Adipocyte (in vitro differentiated cells): Measurements from ENCODE around the gene DBP.
"Not testable (repeated sequence)": the region's sequence is repeated elsewhere in the genome, so short reads cannot be mapped to it uniquely, and the experiment has no call there.

Experiments
- DNase-seq: peaks from one replicate; pipeline ENCODE4 v3.0.0-alpha.2; 2015; ENCODE audit warnings: low read depth
- H3K27me3 ChIP-seq: replicated peaks from 2 replicates; pipeline ENCODE4 v1.7.0; 2013; ENCODE audit warnings: mild to moderate bottlenecking, low read length, moderate library complexity; ENCODE audit not compliant: control insufficient read depth, insufficient read depth
- H3K36me3 ChIP-seq: 2 replicates; pipeline ENCODE4 v1.7.0; 2013; ENCODE audit warnings: low read length, mild to moderate bottlenecking, moderate library complexity; ENCODE audit not compliant: control insufficient read depth, insufficient read depth, severe bottlenecking
- H3K4me1 ChIP-seq: 2 replicates; pipeline ENCODE4 v1.7.0; 2013; ENCODE audit warnings: mild to moderate bottlenecking, low read length, moderate library complexity; ENCODE audit not compliant: control insufficient read depth, insufficient read depth
- H3K4me3 ChIP-seq: 2 replicates; pipeline ENCODE4 v1.7.0; 2013; ENCODE audit warnings: mild to moderate bottlenecking, low read length, moderate library complexity
- H3K9ac ChIP-seq: 2 replicates; pipeline ENCODE4 v1.7.0; 2013; ENCODE audit warnings: mild to moderate bottlenecking, low read length, moderate library complexity
- H3K9me3 ChIP-seq: 2 replicates; pipeline ENCODE4 v1.7.0; 2013; ENCODE audit warnings: mild to moderate bottlenecking, low read length, moderate library complexity; ENCODE audit not compliant: control insufficient read depth

Gene DBP

DNA sequence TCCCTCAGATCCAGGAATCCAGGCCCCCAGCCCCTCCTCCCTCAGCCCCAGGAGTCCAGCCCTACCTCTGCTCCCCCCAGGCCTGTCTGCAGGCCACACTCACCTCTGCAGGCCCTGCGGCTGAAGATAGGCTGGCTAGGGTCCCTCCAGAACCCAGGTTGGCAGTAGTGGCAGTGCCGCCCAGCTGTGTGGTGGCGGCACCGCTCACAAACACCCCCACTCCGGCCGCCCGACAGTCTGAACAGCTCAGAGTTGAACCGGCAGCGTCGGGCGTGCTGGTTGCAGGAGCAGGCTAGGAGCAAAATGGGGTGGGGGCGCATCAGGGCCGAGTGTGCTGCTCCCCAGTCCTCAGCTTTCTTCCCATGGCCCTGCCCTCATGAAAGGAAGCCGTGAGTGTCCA is 27.3 kb upstream of the DBP start:
- no peaks in the 10 kb centered on the region for H3K4me1 ChIP-seq
- no peaks in the 10 kb centered on the region for H3K27me3 ChIP-seq
- H3K4me3 ChIP-seq = no peak overlapping the region
- DNase-seq = no peak
- no peaks in the 10 kb centered on the region for H3K36me3 ChIP-seq
- H3K9me3 ChIP-seq = no peaks in the 10 kb centered on the region
- H3K9ac ChIP-seq = no peak overlapping the region

DNA sequence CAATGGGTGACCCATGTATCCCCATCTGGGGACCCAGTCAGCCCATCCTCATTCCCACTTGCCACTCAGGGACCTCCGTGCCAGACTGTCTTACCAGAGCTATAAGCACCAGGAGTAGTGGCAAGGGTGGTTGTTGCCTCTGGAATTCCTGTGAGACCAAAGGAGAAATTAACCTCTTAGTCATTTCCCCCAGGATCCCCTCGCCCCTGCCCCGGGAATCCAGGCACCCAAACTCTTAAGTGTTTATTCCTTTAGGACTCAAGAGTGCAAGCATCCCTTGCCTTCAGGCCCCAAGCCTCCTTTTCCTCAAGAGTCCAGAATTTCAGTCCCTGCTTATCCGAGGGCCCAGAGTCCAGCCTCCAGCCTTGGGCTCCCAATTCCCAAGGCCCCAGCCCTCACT is 26.5 kb upstream of the DBP start:
- Histone ChIP-seq H3K4me1 (no peaks in the 10 kb centered on the region), H3K9ac (no peak overlapping the region), H3K4me3 (no peak overlapping the region), H3K36me3 (no peaks in the 10 kb centered on the region), H3K27me3 (no peaks in the 10 kb centered on the region), H3K9me3 (no peaks in the 10 kb centered on the region)
- DNase-seq = no peak

DNA sequence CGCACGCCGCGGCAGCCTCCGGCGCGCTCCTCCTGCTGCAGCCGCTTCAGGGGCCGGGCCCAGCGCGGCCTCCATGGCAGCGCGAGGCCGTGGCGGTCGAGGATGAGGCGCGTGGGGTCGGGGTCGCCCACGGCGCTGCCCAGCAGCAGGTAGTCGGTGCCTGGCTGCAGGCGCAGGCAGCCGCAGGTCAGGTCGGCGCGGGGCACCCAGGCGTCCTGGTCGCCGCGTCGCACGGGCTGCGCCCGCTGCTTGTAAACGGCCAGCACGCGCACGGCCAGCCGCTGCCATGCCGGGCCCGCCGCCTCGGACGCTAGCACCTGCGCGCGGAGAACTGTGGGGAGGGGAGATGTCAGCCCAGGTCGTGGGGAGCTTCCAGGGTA is 24.5 kb upstream of the DBP start:
- H3K4me3 ChIP-seq = no peak overlapping the region
- no peak for DNase-seq
- H3K36me3 ChIP-seq = no peaks in the 10 kb centered on the region
- H3K27me3 ChIP-seq = no peaks in the 10 kb centered on the region
- no peaks in the 10 kb centered on the region for H3K9me3 ChIP-seq
- H3K9ac ChIP-seq = no peak overlapping the region
- H3K4me1 ChIP-seq = no peaks in the 10 kb centered on the region

DNA sequence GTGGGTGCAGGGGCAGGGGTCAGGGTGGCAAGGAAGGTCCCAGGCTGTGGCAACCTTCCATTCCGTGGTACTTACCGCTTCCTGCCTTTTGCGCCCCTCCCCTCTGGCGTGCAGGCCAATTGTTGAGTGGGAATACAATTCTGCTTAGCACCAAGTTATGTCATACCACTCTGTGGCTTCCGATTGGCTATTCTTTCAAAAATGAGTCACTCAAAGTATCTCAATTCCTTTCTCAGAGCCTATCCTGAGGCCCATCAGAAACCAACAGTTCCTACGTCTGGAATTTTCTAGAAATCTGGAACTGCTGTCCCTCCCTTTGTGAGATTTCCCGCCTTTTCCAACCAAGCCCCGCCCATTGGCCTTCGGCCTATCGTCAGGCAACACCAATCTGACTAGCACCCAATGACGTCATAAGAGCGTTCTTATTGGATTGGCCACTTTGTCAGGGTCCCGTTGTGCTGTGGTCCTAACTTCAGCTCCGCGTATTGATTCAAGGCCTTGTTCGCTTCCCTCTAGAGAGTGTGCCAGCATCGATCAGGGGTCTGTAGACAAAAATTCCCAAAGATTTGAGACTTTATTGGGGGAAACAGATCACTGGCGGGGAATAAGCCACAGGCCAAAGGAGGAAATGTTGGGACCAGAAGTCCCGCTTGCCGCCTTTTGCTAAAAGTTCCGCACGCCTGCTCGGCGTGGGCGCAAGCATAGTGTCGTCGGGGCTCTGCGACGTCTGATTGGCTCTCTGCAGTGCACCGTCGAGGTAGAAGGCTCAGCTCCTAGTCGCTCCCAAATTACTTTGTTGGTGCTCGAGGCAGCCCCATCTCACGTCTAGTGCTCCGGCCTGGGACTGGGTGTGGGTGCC is 23.9 kb upstream of the DBP start:
- no peaks in the 10 kb centered on the region for H3K9me3 ChIP-seq
- DNase-seq = peak; percentile 66
- no peak overlapping the region for H3K4me3 ChIP-seq
- H3K9ac ChIP-seq = no peak overlapping the region
- H3K36me3 ChIP-seq = no peaks in the 10 kb centered on the region
- no peaks in the 10 kb centered on the region for H3K4me1 ChIP-seq
- no peaks in the 10 kb centered on the region for H3K27me3 ChIP-seq

DNA sequence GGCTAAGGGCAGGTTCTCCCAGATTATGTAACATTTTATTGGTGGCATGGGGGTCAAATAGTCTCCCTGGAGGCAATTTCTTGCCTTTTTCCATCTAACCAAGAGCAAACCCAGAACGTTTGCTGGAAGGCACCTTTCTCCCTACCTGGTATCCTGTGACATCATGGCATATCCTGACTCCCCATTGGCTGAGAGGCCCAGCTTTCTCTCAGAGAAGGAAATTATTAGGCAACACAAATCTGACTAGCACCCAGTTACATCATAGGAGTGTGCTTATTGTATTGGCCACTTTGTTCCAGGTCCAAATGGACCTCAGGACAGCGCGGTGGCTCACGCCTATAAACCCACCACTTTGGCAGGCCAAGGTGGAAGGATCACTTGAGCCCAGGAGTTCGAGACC is 22.6 kb upstream of the DBP start:
- Histone ChIP-seq H3K9ac (no peak overlapping the region), H3K9me3 (no peaks in the 10 kb centered on the region), H3K4me1 (no peaks in the 10 kb centered on the region), H3K4me3 (no peak overlapping the region), H3K36me3 (no peaks in the 10 kb centered on the region), H3K27me3 (no peaks in the 10 kb centered on the region)
- peak; percentile 18 for DNase-seq

DNA sequence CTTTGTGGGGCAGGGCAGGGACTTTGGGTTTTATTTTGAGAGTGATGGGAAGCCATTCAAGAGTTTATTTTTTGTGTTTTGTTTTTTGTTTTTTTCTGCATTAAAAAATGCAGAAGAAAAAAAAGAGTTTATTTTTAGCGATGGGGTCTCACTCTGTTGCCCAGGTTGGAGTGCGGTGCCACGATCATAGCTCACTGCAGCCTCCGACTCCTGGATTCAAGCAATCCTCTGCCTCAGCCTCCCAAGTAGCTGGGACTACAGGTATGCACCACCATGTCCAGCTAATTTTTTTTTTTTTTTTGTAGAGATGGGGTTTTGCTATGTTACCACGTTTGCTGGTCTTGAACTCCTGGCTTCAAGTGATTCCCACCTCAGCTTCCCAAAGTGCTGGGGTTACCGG is 21.3 kb upstream of the DBP start:
- H3K9ac ChIP-seq = no peak overlapping the region

DNA sequence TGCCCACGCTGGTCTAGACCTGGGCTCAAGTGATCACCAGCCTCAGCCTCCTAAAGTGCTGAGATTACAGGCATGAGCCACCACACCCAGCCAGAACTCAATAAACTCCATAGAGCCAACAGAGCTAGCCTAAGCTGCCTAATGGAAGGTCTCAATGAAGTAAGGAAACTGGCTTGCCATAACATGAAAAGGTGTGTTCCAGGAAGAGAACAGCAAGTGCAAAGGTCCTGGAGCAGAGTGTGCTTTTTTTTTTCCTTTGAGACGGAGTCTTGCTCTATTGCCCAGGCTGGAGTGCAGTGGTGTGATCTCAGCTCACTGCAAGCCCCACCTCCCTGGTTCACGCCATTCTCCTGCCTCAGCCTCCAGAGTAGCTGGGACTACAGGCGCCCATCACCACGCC is 20.6 kb upstream of the DBP start:
- H3K27me3 ChIP-seq, H3K9me3 ChIP-seq, H3K9ac ChIP-seq, DNase-seq, H3K4me3 ChIP-seq, H3K36me3 ChIP-seq, H3K4me1 ChIP-seq: not testable (repeated sequence)

More for the DNA sequence above, 21.3 kb upstream of the DBP start:
- no peaks in the 10 kb centered on the region for H3K9me3 ChIP-seq
- H3K27me3 ChIP-seq = peaks cover 6% of the 10 kb centered on the region
- no peak for DNase-seq
- no peaks in the 10 kb centered on the region for H3K36me3 ChIP-seq
- no peaks in the 10 kb centered on the region for H3K4me1 ChIP-seq
- no peak overlapping the region for H3K4me3 ChIP-seq

DNA sequence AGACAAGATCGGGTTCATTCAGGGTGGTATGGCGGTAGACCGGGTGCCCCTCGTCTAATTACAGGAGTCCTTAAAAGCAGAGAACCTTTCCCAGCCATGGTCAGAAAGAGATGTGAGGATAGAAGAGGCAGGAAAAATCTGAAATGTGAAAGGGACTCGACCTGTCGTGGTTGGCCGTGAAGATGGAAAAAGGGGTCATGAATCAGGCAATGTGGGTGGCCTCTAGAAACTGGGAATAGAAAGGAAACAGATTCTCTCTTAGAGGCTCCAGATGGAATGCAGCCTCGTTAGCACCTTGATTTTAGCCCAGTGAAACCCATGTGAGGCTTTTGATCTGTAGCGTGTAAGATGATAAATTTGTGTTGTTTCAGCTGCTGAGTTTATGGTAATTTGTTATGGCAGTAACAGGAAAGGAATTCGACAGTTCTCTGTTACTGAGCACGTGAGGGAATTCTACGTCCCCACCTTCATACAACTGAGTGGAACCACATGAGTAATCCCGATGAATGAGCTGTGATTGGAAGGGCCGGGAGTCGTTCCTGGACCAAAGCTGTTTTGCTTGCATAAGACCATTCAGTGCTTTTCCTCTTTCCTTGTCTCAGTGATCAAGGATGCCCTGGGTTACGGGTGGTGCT is 19.8 kb upstream of the DBP start:
- Histone ChIP-seq H3K36me3 (no peaks in the 10 kb centered on the region), H3K9ac (no peak overlapping the region), H3K4me3 (no peak overlapping the region), H3K4me1 (no peaks in the 10 kb centered on the region), H3K27me3 (peaks cover 7% of the 10 kb centered on the region), H3K9me3 (no peaks in the 10 kb centered on the region)
- DNase-seq = peak; percentile 73

DNA sequence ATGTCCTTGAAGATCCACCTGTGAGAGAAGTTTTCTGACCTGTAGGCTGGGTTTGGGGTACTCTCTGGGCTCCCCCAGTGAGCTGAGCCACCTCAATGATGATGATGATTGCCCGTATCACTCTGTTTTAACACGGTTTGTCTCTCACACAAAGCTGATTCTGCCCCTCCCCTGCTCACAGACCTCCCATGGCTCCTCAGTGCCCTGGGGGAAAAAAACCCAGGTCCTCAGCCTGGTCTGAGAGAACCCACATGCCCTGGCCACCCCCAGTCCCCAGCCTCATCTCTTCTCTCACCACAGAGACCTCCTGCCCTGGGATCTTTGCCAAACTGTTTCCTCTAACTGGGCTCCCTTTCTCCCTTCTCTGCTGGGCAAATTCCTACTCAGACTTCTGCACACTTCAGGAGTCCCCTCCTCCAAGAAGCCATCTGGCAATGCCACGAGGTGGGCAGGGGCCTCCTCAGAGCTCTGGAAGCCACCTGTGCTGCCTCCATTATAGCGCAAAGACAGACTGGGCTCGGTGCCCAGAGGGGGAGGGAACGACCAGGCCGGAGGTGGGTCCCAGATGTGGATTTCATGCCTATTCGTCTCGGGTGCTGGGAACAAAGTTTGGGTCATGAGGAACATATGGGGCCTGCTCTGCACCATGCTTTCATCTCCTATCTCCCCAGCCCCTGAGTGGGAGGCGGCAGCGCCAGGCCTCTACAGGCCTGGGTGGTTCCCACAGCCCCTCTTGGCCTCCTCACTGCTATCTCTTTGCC is 17.3 kb upstream of the DBP start:
- H3K36me3 ChIP-seq = no peaks in the 10 kb centered on the region
- no peak overlapping the region for H3K4me3 ChIP-seq
- DNase-seq = no peak
- no peaks in the 10 kb centered on the region for H3K9me3 ChIP-seq
- no peak overlapping the region for H3K9ac ChIP-seq
- no peaks in the 10 kb centered on the region for H3K4me1 ChIP-seq
- H3K27me3 ChIP-seq = peaks cover 10% of the 10 kb centered on the region

DNA sequence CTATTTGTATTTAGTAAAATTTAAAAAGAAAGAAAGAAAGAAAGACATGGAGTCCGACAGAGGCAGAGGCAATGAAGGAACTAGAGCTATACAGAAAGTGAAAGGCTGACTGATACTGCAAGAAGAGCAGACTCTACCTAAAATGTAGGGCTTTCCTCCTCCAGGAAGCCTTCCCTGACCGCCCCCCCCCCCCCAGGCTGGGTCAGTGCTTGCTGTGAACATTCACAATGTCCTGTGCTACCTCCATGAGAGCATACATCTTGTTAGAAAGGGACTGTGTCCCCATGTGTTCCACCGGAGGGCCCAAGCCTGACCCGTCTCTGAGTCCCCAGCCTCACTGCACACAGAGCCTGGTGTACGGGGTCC is 14.5 kb upstream of the DBP start:
- Histone ChIP-seq H3K4me1 (peaks cover 3% of the 10 kb centered on the region), H3K27me3 (peaks cover 10% of the 10 kb centered on the region), H3K9me3 (no peaks in the 10 kb centered on the region), H3K36me3 (no peaks in the 10 kb centered on the region), H3K4me3 (no peak overlapping the region), H3K9ac (no peak overlapping the region)
- DNase-seq = no peak

DNA sequence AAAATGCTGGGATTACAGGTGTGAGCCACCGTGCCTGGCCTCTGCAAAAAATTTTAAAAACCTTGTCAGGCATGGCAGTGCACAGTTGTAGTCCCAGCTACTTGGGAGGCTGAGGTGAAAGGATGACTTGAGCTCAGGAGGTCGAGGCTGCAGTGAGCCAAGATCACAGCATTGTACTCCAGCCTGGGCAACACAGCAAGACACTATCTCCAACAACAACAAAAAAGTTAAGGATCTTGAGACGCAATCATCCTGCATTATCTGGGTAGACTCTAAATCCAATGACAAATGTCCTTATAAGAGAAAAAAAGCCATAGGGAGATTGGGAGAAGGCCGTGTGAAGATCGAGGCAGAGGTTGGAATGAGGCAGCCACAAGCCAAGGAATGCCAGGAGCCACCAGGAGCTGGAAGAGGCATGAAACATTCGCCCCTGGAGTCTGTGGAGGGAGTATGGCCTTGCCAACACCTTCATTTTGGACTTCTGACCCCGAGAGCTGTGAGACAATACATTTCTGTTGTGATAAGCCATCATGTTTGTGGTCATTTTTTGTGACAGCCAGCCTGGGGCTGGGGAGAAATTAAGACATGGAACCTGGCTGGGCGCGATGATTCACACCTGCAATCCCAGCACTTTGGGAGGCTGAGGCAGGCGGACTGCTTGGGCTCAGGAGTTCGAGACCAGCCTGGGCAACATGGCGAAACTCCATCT is 13.9 kb upstream of the DBP start:
- Histone ChIP-seq H3K9ac (no peak overlapping the region), H3K4me3 (no peak overlapping the region), H3K4me1 (peaks cover 3% of the 10 kb centered on the region), H3K27me3 (peaks cover 10% of the 10 kb centered on the region), H3K9me3 (no peaks in the 10 kb centered on the region), H3K36me3 (no peaks in the 10 kb centered on the region)
- no peak for DNase-seq
